ENCODE results near the gene TRPC3. TPM values are rescaled to one million over a fixed set of nuclear protein-coding genes. Genes with fewer than 3 reads are reported as not detected.
A peak's percentile ranks its signal among the peaks of the same experiment; 100 is the strongest.

TRPC3 gene
- polyA plus RNA-seq (2013, experiment 1 of 2): 0.03 TPM
- 0.01 TPM for polyA plus RNA-seq (2013, experiment 2 of 2)

DNA sequence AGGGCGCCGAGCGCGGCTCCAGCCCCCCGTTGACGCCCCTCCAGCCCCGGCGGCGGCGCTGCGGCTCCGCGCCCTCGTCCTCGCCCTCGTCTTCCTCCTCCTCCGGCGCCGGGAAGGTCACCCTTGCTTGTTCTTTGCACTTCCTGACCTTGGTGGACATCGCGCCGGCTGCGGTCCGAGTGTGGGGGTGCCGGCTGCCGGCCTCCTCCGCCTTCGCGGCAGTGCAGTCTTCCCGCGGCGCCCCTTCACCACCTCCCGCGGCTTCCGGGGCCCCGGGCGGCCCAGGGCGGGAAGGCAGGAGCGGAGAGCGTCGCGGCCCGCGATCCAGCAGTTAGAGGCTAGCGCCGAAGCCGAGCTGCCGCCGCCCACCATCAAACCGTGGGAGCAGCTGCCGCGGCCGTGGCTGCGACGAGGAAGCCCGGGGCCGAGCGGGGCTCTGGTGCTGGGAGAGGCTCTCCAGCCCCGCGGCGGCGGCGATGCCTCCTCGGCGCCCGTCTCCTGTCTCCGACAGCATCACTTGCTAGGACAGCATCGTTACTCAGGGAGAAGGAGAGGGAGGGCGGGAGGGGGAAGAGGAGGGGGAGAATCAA lies at the start of gene TRPC3:
Gene TRPC3, minus strand, starts transcription at position 540 of the 590 bp plus-strand sequence. Its CDS starts 380 bp downstream, at position 160.
- Histone ChIP-seq H3K79me1 (ENCODE audit: low read length) (no peaks in the 10 kb centered on the region), H3K4ac (ENCODE audit: low read depth, low read length) (no peak within 1 kb of the TSS), H2BK5ac (ENCODE audit: low read length) (no peak within 1 kb of the TSS), H3K9ac (ENCODE audit: low read length) (peak within 1 kb of the TSS; percentile 57), H3K18ac (ENCODE audit: low read length) (no peak within 1 kb of the TSS), H3K4me2 (ENCODE audit: low read length) (peak within 1 kb of the TSS; percentile 32), H4K8ac (ENCODE audit: low read depth, low read length) (no peak within 1 kb of the TSS), H3K27ac (ENCODE audit: low read depth, low read length) (no peak within 1 kb of the TSS), H3K4me3 (ENCODE audit: low read length) (peak within 1 kb of the TSS; percentile 25), H3K56ac (ENCODE audit: low read length) (peak within 1 kb of the TSS; percentile 79), H2BK15ac (replicated peaks; ENCODE audit: low read depth) (no peak within 1 kb of the TSS), H2BK120ac (ENCODE audit: low read depth, low read length) (no peak within 1 kb of the TSS), H4K5ac (ENCODE audit: low read length) (no peak within 1 kb of the TSS), H2AK5ac (ENCODE audit: low read length) (no peak within 1 kb of the TSS), H3K36me3 (ENCODE audit: control insufficient read depth, insufficient read depth, low read length) (no peaks in the 10 kb centered on the region), H3K27me3 (ENCODE audit: insufficient read depth, low read length, poor library complexity) (peaks cover 20% of the 10 kb centered on the region), H3K23ac (ENCODE audit: low read length) (no peak within 1 kb of the TSS), H3K4me1 (ENCODE audit: control insufficient read depth, low read depth, low read length) (no peaks in the 10 kb centered on the region), H3K79me2 (ENCODE audit: control insufficient read depth, insufficient read depth, low read length) (no peaks in the 10 kb centered on the region)
- WGBS (ENCODE audit: extremely low coverage, insufficient coverage, low lambda C conversion rate): no CpG with 5 or more reads among the region's 69 CpGs
- peak; percentile 47 for DNase-seq

DNA sequence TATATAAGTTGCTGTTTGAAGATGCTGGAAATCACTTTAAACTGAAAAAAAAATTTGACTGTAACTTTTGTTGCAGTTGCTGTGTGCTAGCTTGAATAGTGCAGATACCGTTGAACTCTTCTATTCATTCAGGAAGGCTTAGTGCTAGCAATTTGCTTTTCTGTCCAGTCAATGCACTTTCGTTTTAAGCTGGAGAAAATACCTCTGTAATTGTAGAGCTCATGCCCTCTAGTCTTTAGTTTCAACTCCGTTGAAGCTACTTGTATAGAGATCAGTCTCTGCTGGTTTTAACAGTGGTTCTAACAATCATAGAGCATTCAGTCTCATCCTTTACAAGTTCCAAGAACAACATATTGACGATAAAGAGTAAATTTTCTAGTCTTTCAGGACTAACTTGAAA lies 49.0 kb upstream of the TRPC3 start:
- Histone ChIP-seq H2BK120ac (ENCODE audit: low read depth, low read length) (no peak overlapping the region), H2AK5ac (ENCODE audit: low read length) (no peak overlapping the region), H3K9ac (ENCODE audit: low read length) (no peak overlapping the region), H3K79me1 (ENCODE audit: low read length) (no peaks in the 10 kb centered on the region), H4K5ac (ENCODE audit: low read length) (no peak overlapping the region), H3K4me1 (ENCODE audit: control insufficient read depth, low read depth, low read length) (no peaks in the 10 kb centered on the region), H3K23ac (ENCODE audit: low read length) (no peak overlapping the region), H4K8ac (ENCODE audit: low read depth, low read length) (no peak overlapping the region), H3K4me3 (ENCODE audit: low read length) (no peak overlapping the region), H3K18ac (ENCODE audit: low read length) (no peak overlapping the region), H2BK5ac (ENCODE audit: low read length) (no peak overlapping the region), H3K36me3 (ENCODE audit: control insufficient read depth, insufficient read depth, low read length) (no peaks in the 10 kb centered on the region), H2BK15ac (replicated peaks; ENCODE audit: low read depth) (no peak overlapping the region), H3K56ac (ENCODE audit: low read length) (no peak overlapping the region), H3K79me2 (ENCODE audit: control insufficient read depth, insufficient read depth, low read length) (no peaks in the 10 kb centered on the region), H3K4me2 (ENCODE audit: low read length) (no peak overlapping the region), H3K27ac (ENCODE audit: low read depth, low read length) (no peak overlapping the region), H3K27me3 (ENCODE audit: insufficient read depth, low read length, poor library complexity) (no peaks in the 10 kb centered on the region), H3K4ac (ENCODE audit: low read depth, low read length) (no peak overlapping the region)
- no CpG with 5 or more reads among the region's 4 CpGs for WGBS (ENCODE audit: extremely low coverage, insufficient coverage, low lambda C conversion rate)
- no peak for DNase-seq

DNA sequence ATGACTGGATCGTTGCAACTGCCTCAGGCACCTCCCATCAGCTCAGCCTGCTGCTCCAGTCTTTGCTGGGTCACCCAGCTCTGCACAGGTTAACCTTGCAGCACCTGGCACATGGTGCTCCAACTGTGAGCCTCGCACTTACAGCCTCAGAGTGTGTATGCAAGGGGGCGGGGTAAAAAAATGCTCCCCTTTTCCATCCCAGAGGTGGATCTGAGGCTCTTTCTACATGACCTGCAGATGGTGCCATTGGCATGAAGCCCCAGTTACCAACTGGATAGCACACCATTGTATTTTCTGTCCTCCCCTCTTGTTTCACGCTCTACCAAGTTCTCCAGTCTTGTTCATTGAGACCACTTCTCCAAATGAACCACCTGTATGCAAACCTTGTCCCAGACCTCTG lies 46.2 kb upstream of the TRPC3 start:
- Histone ChIP-seq H3K79me2 (ENCODE audit: control insufficient read depth, insufficient read depth, low read length) (no peaks in the 10 kb centered on the region), H2BK5ac (ENCODE audit: low read length) (no peak overlapping the region), H3K4me3 (ENCODE audit: low read length) (no peak overlapping the region), H3K4me1 (ENCODE audit: control insufficient read depth, low read depth, low read length) (no peaks in the 10 kb centered on the region), H3K4me2 (ENCODE audit: low read length) (no peak overlapping the region), H4K8ac (ENCODE audit: low read depth, low read length) (no peak overlapping the region), H3K27ac (ENCODE audit: low read depth, low read length) (no peak overlapping the region), H2BK120ac (ENCODE audit: low read depth, low read length) (no peak overlapping the region), H2AK5ac (ENCODE audit: low read length) (no peak overlapping the region), H3K36me3 (ENCODE audit: control insufficient read depth, insufficient read depth, low read length) (no peaks in the 10 kb centered on the region), H3K79me1 (ENCODE audit: low read length) (no peaks in the 10 kb centered on the region), H3K9ac (ENCODE audit: low read length) (no peak overlapping the region), H3K4ac (ENCODE audit: low read depth, low read length) (no peak overlapping the region), H2BK15ac (replicated peaks; ENCODE audit: low read depth) (no peak overlapping the region), H3K27me3 (ENCODE audit: insufficient read depth, low read length, poor library complexity) (no peaks in the 10 kb centered on the region), H3K23ac (ENCODE audit: low read length) (no peak overlapping the region), H4K5ac (ENCODE audit: low read length) (no peak overlapping the region), H3K18ac (ENCODE audit: low read length) (no peak overlapping the region), H3K56ac (ENCODE audit: low read length) (no peak overlapping the region)
- no CpG with 5 or more reads among the region's 4 CpGs for WGBS (ENCODE audit: extremely low coverage, insufficient coverage, low lambda C conversion rate)
- peak; percentile 37 for DNase-seq

DNA sequence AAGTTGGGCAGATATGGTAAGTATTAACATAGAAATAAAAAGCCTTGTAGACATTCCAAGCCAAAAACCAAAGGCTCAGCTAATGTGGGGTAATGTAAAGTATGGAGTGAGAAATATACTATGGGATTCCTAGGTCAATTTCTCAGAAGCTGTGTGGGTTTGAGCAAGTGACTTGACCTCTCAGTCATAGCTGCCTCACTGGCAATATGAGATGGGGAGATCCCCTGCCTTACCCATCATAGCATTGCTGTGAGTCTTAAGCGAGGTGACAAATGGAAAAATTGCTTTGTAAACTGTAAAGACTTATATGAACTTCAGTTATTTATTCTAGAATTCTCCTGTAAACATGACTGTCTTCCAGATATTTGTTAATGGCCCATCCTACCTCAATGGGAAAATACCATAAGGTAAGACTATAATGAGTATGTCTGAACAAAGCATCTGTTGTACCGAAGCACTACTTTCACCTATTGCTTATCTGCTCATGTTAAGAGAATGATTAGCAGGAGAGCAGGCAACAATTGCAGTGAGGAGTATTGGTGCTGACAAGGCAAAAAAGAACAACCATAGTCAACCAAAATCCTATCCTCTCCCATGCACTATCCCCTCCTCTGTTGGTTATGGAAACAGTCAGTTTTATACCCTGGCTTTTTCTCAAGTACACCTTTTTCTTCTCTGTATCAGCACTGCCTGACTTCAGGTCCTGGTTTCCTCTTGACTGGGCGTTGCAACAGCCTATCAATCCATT lies 44.1 kb upstream of the TRPC3 start:
- H3K27me3 ChIP-seq (ENCODE audit: insufficient read depth, low read length, poor library complexity): no peaks in the 10 kb centered on the region
- WGBS (ENCODE audit: extremely low coverage, insufficient coverage, low lambda C conversion rate): no CpG with 5 or more reads among the region's 3 CpGs
- H3K4me2 ChIP-seq (ENCODE audit: low read length): no peak overlapping the region
- no peaks in the 10 kb centered on the region for H3K79me2 ChIP-seq (ENCODE audit: control insufficient read depth, insufficient read depth, low read length)
- no peak overlapping the region for H3K9ac ChIP-seq (ENCODE audit: low read length)
- no peak overlapping the region for H2BK120ac ChIP-seq (ENCODE audit: low read depth, low read length)
- H4K8ac ChIP-seq (ENCODE audit: low read depth, low read length): no peak overlapping the region
- H3K4me1 ChIP-seq (ENCODE audit: control insufficient read depth, low read depth, low read length): no peaks in the 10 kb centered on the region
- H3K18ac ChIP-seq (ENCODE audit: low read length): no peak overlapping the region
- H3K23ac ChIP-seq (ENCODE audit: low read length): no peak overlapping the region
- H3K36me3 ChIP-seq (ENCODE audit: control insufficient read depth, insufficient read depth, low read length): no peaks in the 10 kb centered on the region
- no peak overlapping the region for H3K56ac ChIP-seq (ENCODE audit: low read length)
- no peak overlapping the region for H2BK5ac ChIP-seq (ENCODE audit: low read length)
- no peak for DNase-seq
- H2BK15ac ChIP-seq (replicated peaks; ENCODE audit: low read depth): no peak overlapping the region
- H2AK5ac ChIP-seq (ENCODE audit: low read length): no peak overlapping the region
- H3K27ac ChIP-seq (ENCODE audit: low read depth, low read length): no peak overlapping the region
- no peak overlapping the region for H4K5ac ChIP-seq (ENCODE audit: low read length)
- no peaks in the 10 kb centered on the region for H3K79me1 ChIP-seq (ENCODE audit: low read length)
- no peak overlapping the region for H3K4ac ChIP-seq (ENCODE audit: low read depth, low read length)
- no peak overlapping the region for H3K4me3 ChIP-seq (ENCODE audit: low read length)

DNA sequence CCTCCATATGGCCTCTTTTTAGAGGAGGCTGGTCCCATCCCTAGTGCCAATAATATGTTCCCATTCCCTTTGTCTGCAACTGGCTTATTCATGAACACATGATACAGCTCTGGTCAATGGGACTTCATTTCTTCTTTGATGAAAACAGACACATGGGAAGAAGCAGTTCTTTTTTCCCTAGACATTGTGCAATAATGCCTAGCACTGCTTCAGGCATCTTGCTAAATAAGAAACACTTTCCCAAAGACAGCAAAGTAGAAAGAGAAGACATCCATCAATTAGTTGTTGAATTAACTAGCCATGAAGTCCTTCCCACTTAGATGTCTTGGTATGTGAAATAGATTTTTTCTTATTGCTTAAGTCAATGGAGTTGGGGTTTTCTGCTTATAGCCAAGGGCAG lies 40.1 kb upstream of the TRPC3 start:
- no peak overlapping the region for H4K5ac ChIP-seq (ENCODE audit: low read length)
- H3K27ac ChIP-seq (ENCODE audit: low read depth, low read length): no peak overlapping the region
- H3K9ac ChIP-seq (ENCODE audit: low read length): no peak overlapping the region
- no peak overlapping the region for H3K18ac ChIP-seq (ENCODE audit: low read length)
- no peak overlapping the region for H2BK5ac ChIP-seq (ENCODE audit: low read length)
- no peak for DNase-seq
- no peak overlapping the region for H3K4me2 ChIP-seq (ENCODE audit: low read length)
- H3K4me3 ChIP-seq (ENCODE audit: low read length): no peak overlapping the region
- no peaks in the 10 kb centered on the region for H3K36me3 ChIP-seq (ENCODE audit: control insufficient read depth, insufficient read depth, low read length)
- H4K8ac ChIP-seq (ENCODE audit: low read depth, low read length): no peak overlapping the region
- H3K79me2 ChIP-seq (ENCODE audit: control insufficient read depth, insufficient read depth, low read length): no peaks in the 10 kb centered on the region
- H3K27me3 ChIP-seq (ENCODE audit: insufficient read depth, low read length, poor library complexity): no peaks in the 10 kb centered on the region
- no peak overlapping the region for H2AK5ac ChIP-seq (ENCODE audit: low read length)
- no peak overlapping the region for H3K23ac ChIP-seq (ENCODE audit: low read length)
- no peak overlapping the region for H2BK120ac ChIP-seq (ENCODE audit: low read depth, low read length)
- H3K79me1 ChIP-seq (ENCODE audit: low read length): no peaks in the 10 kb centered on the region
- H2BK15ac ChIP-seq (replicated peaks; ENCODE audit: low read depth): no peak overlapping the region
- H3K4me1 ChIP-seq (ENCODE audit: control insufficient read depth, low read depth, low read length): no peaks in the 10 kb centered on the region
- H3K4ac ChIP-seq (ENCODE audit: low read depth, low read length): no peak overlapping the region
- no peak overlapping the region for H3K56ac ChIP-seq (ENCODE audit: low read length)

All from mesendoderm (in vitro differentiated cells).